Liver (tissue), 9 donors: Measurements from ENCODE around the gene DAPK2. TPM values are rescaled to one million over a fixed set of nuclear protein-coding genes. Genes with fewer than 3 reads are reported as not detected.
A peak's percentile ranks its signal among the peaks of the same experiment; 100 is the strongest.

Source experiments
- DNase-seq: peaks from one replicate; pipeline ENCODE4 v3.0.0-alpha.2; 2017; ENCODE audit warnings: low spot score
- H3K27ac ChIP-seq, 2 donors: one replicate each; pipeline ENCODE4 v1.7.0; 2013; ENCODE audit warnings: inconsistent platforms in 2 of 2, low read length in 2 of 2, control low read depth in 1 of 2, low read depth in 1 of 2, mild to moderate bottlenecking in 1 of 2
- H3K27me3 ChIP-seq, 4 donors: one replicate each; pipeline versions ENCODE4 v1.6.1 to v1.7.0; 2013; ENCODE audit warnings: low read length in 3 of 4, inconsistent platforms in 1 of 4, mild to moderate bottlenecking in 1 of 4, moderate library complexity in 1 of 4; ENCODE audit not compliant: control insufficient read depth in 4 of 4, insufficient read depth in 4 of 4
- H3K36me3 ChIP-seq, 4 donors: one replicate each; pipeline versions ENCODE4 v1.6.1 to v1.7.0; 2013; ENCODE audit warnings: low read length in 3 of 4, mild to moderate bottlenecking in 3 of 4, low read depth in 1 of 4, moderate library complexity in 1 of 4; ENCODE audit not compliant: control insufficient read depth in 4 of 4, insufficient read depth in 3 of 4
- H3K4me1 ChIP-seq, 4 donors: one replicate each; pipeline versions ENCODE4 v1.6.1 to v1.7.0; 2013; ENCODE audit warnings: low read length in 3 of 4, mild to moderate bottlenecking in 3 of 4, moderate library complexity in 1 of 4; ENCODE audit not compliant: control insufficient read depth in 4 of 4, insufficient read depth in 4 of 4
- H3K4me3 ChIP-seq, 3 donors: one replicate each; pipeline versions ENCODE4 v1.6.1 to v1.7.0; 2013; ENCODE audit warnings: low read length in 3 of 3, control low read depth in 1 of 3, low read depth in 1 of 3, mild to moderate bottlenecking in 1 of 3
- H3K9ac ChIP-seq, 2 donors: one replicate each; pipeline ENCODE4 v1.7.0; 2013; ENCODE audit warnings: low read length in 2 of 2, mild to moderate bottlenecking in 2 of 2, moderate library complexity in 2 of 2, control low read depth in 1 of 2, low read depth in 1 of 2
- H3K9me3 ChIP-seq, 4 donors: one replicate each; pipeline versions ENCODE4 v1.6.1 to v1.7.0; 2013; ENCODE audit warnings: low read length in 3 of 4; ENCODE audit not compliant: control insufficient read depth in 4 of 4
- EGR1 ChIP-seq, 2 donors: IDR thresholded peaks; 2 replicates each; pipeline ENCODE4 v1.6.1; 2016 to 2018; ENCODE audit warnings: antibody characterized with exemption in 2 of 2, low read depth in 2 of 2
- FOXA1 ChIP-seq: IDR thresholded peaks from 2 replicates; pipeline ENCODE4 v1.6.1; 2016; ENCODE audit warnings: antibody characterized with exemption
- FOXA2 ChIP-seq: IDR thresholded peaks from 2 replicates; pipeline ENCODE4 v1.6.1; 2016; ENCODE audit warnings: antibody characterized with exemption
- GABPA ChIP-seq, 2 donors: IDR thresholded peaks in 1 of 2; conservative IDR thresholded peaks in 1 of 2; 2 replicates each; pipeline ENCODE4 v1.6.1; 2016; ENCODE audit warnings: antibody characterized with exemption in 2 of 2, mild to moderate bottlenecking in 1 of 2, moderate library complexity in 1 of 2
- HNF4A ChIP-seq, 2 donors: conservative IDR thresholded peaks; 2 replicates each; pipeline ENCODE4 v1.6.1; 2016; ENCODE audit warnings: antibody characterized with exemption in 2 of 2, mild to moderate bottlenecking in 2 of 2
- HNF4G ChIP-seq: IDR thresholded peaks from 2 replicates; pipeline ENCODE4 v1.6.1; 2016; ENCODE audit warnings: antibody characterized with exemption
- JUND ChIP-seq, 2 donors: IDR thresholded peaks; 2 replicates each; pipeline ENCODE4 v1.6.1; 2016; ENCODE audit warnings: antibody characterized with exemption in 2 of 2
- NR2F2 ChIP-seq: IDR thresholded peaks from 2 replicates; pipeline ENCODE4 v1.6.1; 2016; ENCODE audit warnings: antibody characterized with exemption
- RAD21 ChIP-seq, 2 donors: IDR thresholded peaks; 2 replicates each; pipeline ENCODE4 v1.6.1; 2016; ENCODE audit warnings: antibody characterized with exemption in 2 of 2, mild to moderate bottlenecking in 2 of 2
- REST ChIP-seq: IDR thresholded peaks from 2 replicates; pipeline ENCODE4 v1.6.1; 2016; ENCODE audit warnings: antibody characterized with exemption, mild to moderate bottlenecking
- RXRA ChIP-seq, 2 donors: IDR thresholded peaks; 2 replicates each; pipeline ENCODE4 v1.6.1; 2017 to 2018; ENCODE audit warnings: antibody characterized with exemption in 2 of 2, mild to moderate bottlenecking in 1 of 2
- SP1 ChIP-seq: IDR thresholded peaks from 2 replicates; pipeline ENCODE4 v1.6.1; 2018; ENCODE audit warnings: antibody characterized with exemption, mild to moderate bottlenecking
- TAF1 ChIP-seq: conservative IDR thresholded peaks from 2 replicates; pipeline ENCODE4 v1.6.1; 2016; ENCODE audit warnings: antibody characterized with exemption, mild to moderate bottlenecking
- YY1 ChIP-seq: IDR thresholded peaks from 2 replicates; pipeline ENCODE4 v1.6.1; 2016; ENCODE audit warnings: antibody characterized with exemption, mild to moderate bottlenecking
- ZBTB33 ChIP-seq: IDR thresholded peaks from 2 replicates; pipeline ENCODE4 v1.6.1; 2016; ENCODE audit warnings: antibody characterized with exemption
- WGBS: extraction: QIAGEN DNeasy Blood & Tissue Kit; methylation state at CpG from one replicate; pipeline ENCODE4 v1.1.7; 2013; 5-methylcytosine and 5-hydroxymethylcytosine counted together
- polyA plus RNA-seq, 2 donors: library from polyadenylated mRNA; stranded (reverse) in 1 of 2; unstranded in 1 of 2; fragments of 200-250 nt in 1 of 2; fragments of >200 nt in 1 of 2; fragmentation: Nextera tagmentation in 1 of 2; extraction: Ambion mirVana in 1 of 2; gene quantifications; one replicate each; pipeline versions ENCODE4 v1.2.1 to v1.2.3, GENCODE V29; 2013 to 2015
- total RNA-seq, 2 donors: library from RNA; depleted of rRNA; stranded (reverse); fragments of >200 nt; gene quantifications; one replicate each; pipeline ENCODE4 v1.2.3, GENCODE V29; 2014
- TF ChIP-seq, protein P1 (sequence below): IDR thresholded peaks from 2 replicates; pipeline ENCODE4 v1.6.1; 2016; ENCODE audit warnings: antibody characterized with exemption
- TF ChIP-seq, protein P2 (sequence below): fragments of 150-350 bp; IDR thresholded peaks from 2 replicates; pipeline ENCODE4 v1.5.1; 2017; ENCODE audit warnings: improper control_type of control experiment, low read depth, low read length; ENCODE audit not compliant: missing input control
- TF ChIP-seq, protein P3 (sequence below): IDR thresholded peaks from 2 replicates; pipeline ENCODE4 v1.6.1; 2016; ENCODE audit warnings: antibody characterized with exemption
- donor health status: healthy.
- donor health status: healthy.
- donor health status: healthy.
- donor health status: healthy.
- donor health status: healthy.

Gene DAPK2
- total and polyA plus RNA-seq, 4 donors: 1.0 to 3.6 (median 1.1) TPM

DNA sequence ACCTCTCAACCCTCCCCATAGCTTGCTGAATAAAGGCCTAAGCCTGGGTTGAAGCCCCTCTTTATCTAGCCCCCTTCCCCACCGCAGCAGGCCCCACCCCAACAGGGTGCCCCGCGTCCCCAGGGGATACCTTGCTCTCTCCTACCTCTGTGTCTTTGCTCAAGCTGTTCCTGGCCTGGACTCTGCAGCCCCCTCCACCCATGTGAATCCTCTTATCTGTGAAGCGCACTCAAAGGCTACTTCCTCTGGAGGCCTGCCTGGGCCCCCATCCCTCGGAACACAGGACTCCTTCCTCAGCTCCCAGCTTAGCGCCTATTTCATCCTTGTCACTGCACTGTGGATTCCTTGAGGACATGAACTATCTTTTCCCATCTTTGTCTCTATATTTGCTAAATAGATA, 151.1 kb downstream of the DAPK2 start:
- no peak for TF ChIP-seq EGR1 (IDR thresholded peaks at IDR 0.05; ENCODE audit: low read depth in 2 of 2)
- TF ChIP-seq, protein P1, sequence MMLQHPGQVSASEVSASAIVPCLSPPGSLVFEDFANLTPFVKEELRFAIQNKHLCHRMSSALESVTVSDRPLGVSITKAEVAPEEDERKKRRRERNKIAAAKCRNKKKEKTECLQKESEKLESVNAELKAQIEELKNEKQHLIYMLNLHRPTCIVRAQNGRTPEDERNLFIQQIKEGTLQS: no peak
- no peak for TF ChIP-seq ZBTB33
- TF ChIP-seq, protein P2, sequence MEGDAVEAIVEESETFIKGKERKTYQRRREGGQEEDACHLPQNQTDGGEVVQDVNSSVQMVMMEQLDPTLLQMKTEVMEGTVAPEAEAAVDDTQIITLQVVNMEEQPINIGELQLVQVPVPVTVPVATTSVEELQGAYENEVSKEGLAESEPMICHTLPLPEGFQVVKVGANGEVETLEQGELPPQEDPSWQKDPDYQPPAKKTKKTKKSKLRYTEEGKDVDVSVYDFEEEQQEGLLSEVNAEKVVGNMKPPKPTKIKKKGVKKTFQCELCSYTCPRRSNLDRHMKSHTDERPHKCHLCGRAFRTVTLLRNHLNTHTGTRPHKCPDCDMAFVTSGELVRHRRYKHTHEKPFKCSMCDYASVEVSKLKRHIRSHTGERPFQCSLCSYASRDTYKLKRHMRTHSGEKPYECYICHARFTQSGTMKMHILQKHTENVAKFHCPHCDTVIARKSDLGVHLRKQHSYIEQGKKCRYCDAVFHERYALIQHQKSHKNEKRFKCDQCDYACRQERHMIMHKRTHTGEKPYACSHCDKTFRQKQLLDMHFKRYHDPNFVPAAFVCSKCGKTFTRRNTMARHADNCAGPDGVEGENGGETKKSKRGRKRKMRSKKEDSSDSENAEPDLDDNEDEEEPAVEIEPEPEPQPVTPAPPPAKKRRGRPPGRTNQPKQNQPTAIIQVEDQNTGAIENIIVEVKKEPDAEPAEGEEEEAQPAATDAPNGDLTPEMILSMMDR: no peak
- no peak for TF ChIP-seq NR2F2
- TF ChIP-seq TAF1: no peak
- TF ChIP-seq JUND (IDR thresholded peaks at IDR 0.05): no peak
- TF ChIP-seq HNF4A (conservative IDR thresholded peaks at IDR 0.05): no peak
- TF ChIP-seq SP1: no peak
- TF ChIP-seq, protein P3, sequence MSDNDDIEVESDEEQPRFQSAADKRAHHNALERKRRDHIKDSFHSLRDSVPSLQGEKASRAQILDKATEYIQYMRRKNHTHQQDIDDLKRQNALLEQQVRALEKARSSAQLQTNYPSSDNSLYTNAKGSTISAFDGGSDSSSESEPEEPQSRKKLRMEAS: no peak
- TF ChIP-seq REST: no peak
- TF ChIP-seq RAD21 (IDR thresholded peaks at IDR 0.05): no peak
- TF ChIP-seq FOXA1: no peak
- TF ChIP-seq YY1: no peak
- TF ChIP-seq HNF4G: no peak
- TF ChIP-seq GABPA (IDR thresholded peaks at IDR 0.05 in 1 of 2, conservative IDR thresholded peaks at IDR 0.05 in 1 of 2): no peak
- TF ChIP-seq FOXA2: no peak
- TF ChIP-seq RXRA (IDR thresholded peaks at IDR 0.05): no peak
- no peaks in the 10 kb centered on the region for H3K36me3 ChIP-seq
- peaks cover 8 to 32% (median 19%) of the 10 kb centered on the region in 4 donors for H3K4me1 ChIP-seq
- H3K27ac ChIP-seq: no peak overlapping the region
- peak; percentile 59 for DNase-seq
- WGBS: 82% methylated on average over 6 of the region's 6 CpGs
- H3K4me3 ChIP-seq: no peak overlapping the region
- H3K27me3 ChIP-seq: no peaks in the 10 kb centered on the region
- no peak overlapping the region for H3K9ac ChIP-seq
- no peaks in the 10 kb centered on the region for H3K9me3 ChIP-seq

DNA sequence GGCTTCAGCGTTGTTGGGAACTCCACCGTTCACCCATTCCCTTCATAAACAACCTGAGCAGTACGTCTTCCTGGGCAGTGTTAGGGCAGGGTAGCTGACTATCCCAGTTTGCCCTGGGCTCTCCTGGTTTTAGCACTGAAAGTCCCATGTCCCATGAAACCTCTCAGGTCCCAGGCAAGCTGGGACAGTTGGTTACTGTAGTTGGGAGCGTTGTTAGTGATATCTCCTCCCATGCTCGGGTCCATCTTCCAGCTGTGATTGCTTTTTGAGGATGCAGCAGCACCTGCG, 151.7 kb downstream of the DAPK2 start:
- no peak overlapping the region for H3K9ac ChIP-seq
- H3K27ac ChIP-seq: no peak overlapping the region
- H3K4me3 ChIP-seq: no peak overlapping the region
- no peak for DNase-seq
- TF ChIP-seq YY1: no peak
- TF ChIP-seq, protein P3: no peak
- no peaks in the 10 kb centered on the region for H3K27me3 ChIP-seq
- no peaks in the 10 kb centered on the region for H3K9me3 ChIP-seq
- WGBS: 97% methylated on average over 6 of the region's 6 CpGs
- H3K4me1 ChIP-seq: peaks cover 8 to 35% (median 24%) of the 10 kb centered on the region in 4 donors
- no peaks in the 10 kb centered on the region for H3K36me3 ChIP-seq
